Mucosa of descending colon (tissue), 3 donors: ENCODE data around the gene ZFP69B. TPM values are rescaled to one million over a fixed set of nuclear protein-coding genes. Genes with fewer than 3 reads are reported as not detected.

Experiments
- ATAC-seq: fragments of 200-7000 bp; cut with Tn5 transposase; one replicate; pipeline ENCODE4 v1.9.1; 2020; ENCODE audit warnings: mild to moderate bottlenecking, moderate library complexity
- DNase-seq, 3 donors: peaks; one replicate each; pipeline ENCODE4 v3.0.0-alpha.2; 2020
- H3K36me3 ChIP-seq: fragments of 200-600 bp; one replicate; pipeline ENCODE4 v1.8.0; 2021; ENCODE audit warnings: low read depth, mild to moderate bottlenecking
- H3K4me1 ChIP-seq: fragments of 200-600 bp; one replicate; pipeline ENCODE4 v1.8.0; 2021; ENCODE audit warnings: low read depth, mild to moderate bottlenecking
- H3K4me3 ChIP-seq: fragments of 200-600 bp; one replicate; pipeline ENCODE4 v1.8.0; 2021; ENCODE audit warnings: mild to moderate bottlenecking
- H3K9me3 ChIP-seq: fragments of 200-600 bp; one replicate; pipeline ENCODE4 v1.8.0; 2021; ENCODE audit warnings: mild to moderate bottlenecking
- CTCF ChIP-seq: fragments of 200-600 bp; IDR thresholded peaks from one replicate; pipeline ENCODE4 v1.8.0; 2022; ENCODE audit warnings: antibody characterized with exemption, mild to moderate bottlenecking
- intact Hi-C, 2 donors: fragments of 100-400 bp; cut with DNase I in 1 of 2; cut with micrococcal nuclease in 1 of 2; formaldehyde crosslinking; loops; one replicate each; pipeline versions ENCODE4 v1.11.0 to v1.11.1; 2022; cut with DNase I, micrococcal nuclease
- long read RNA-seq, 2 donors: library from polyadenylated mRNA; unstranded; transcript quantifications; one replicate each; pipeline ENCODE4 v2.0.0, GENCODE V29; 2019 to 2021
- total RNA-seq, 3 donors: library from RNA; stranded (reverse); fragmentation: NEBNext Ultra II Directional in 2 of 3; extraction: Animal tissue kit (Norgen Biotek cat#: 25700) in 2 of 3; gene quantifications; one replicate each; pipeline versions ENCODE4 v1.2.1 to v1.2.4, GENCODE V29; 2021 to 2023
- donor health status: DM: no; HTN: no; CAD: no; lungs with moderate emphysema.
- donor health status: DM: no; HTN: no; CAD: no.
- donor health status: DM: no; HTN: yes; CAD: no.

The ZFP69B gene
- 1 to 10 TPM; 1.4 to 2.1 (median 2.1) TPM for total RNA-seq
- long read RNA-seq, donor 1, result 0 reads
- long read RNA-seq, donor 2, result 0 reads

DNA sequence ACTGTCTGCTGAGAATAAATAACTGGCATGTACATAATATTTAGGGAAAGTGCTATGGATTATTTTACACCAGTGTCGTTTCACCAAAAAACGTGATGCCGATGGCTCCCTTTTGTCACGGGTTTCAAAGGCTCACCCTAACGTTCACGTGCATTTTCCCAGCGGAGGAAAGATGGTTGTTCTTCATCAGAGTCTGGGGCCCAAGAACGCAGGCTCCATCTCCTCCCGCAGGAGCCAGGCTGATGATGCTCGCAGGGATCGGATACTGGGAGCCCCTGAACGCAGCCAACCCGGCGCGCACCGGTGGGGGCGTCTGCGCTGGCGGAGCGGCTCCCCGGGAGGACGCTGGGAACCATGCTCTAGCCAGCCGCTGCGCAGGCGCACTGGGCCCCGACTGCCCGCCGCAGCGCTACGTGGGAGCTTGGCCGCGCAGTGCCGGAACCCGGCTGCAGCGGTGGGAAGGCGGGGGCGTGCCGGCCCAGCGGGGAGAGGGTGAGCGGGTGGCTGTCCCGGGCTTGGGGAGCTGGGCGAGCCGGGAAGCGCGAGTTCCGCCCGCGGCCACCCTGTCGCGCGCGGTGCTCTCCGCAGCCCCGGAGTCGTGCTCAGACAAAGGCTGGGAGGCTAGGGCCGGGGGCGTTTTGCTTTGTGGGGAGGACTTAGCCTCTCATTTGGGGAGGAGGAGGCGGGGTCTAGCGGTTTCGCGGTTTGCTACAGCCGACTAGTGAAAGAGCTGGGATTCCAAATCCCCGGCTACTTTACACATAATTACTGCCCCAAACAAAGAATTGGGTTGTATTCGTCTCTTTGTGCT lies at the start of gene ZFP69B:
Gene ZFP69B (plus strand): TSS at position 793 of the 811 bp plus-strand sequence. CDS start 486 bp downstream, outside the sequence.
- Histone ChIP-seq H3K4me1 (peaks cover 5% of the 10 kb centered on the region), H3K36me3 (no peaks in the 10 kb centered on the region), H3K4me3 (peak within 1 kb of the TSS; percentile 18), H3K9me3 (peaks cover 19% of the 10 kb centered on the region)
- ATAC-seq (peak; percentile 99), DNase-seq (peak; percentile 91 to 95 (median 92))
- intact Hi-C loops, result no loop called here
- TF ChIP-seq CTCF, result no peak

DNA sequence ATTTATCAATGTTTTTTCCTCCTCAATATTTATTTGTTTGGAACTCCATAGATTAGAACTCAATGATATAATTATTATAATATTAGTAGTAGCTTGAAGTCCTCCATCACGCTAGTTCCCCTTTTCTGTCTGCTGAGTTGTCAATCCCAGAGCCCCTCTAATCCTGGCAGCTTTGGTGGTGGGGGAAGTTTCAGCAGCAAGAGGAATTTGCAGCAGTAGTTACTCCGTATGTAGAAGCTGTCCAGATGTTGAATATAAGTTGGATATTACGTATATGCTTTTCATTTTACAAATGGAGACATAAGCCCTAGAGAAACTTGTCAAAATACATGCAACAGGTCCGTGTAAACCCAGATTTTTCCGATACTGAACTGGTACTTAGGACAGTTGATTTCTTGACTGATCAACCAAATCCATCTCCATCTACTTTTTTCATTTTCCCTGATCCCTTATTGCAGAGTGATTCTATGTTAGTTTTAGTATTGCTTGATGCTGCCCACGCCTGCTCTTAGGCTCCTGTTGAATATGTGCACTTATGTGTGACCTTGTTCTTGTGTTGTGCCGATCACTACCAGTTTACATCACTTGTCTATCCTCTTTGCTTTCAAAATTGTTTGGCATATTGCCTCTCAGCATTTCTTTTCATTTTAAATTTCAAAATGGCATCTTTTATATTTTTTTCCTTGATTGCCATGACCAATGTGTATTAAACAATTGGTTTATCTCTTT lies 48.6 kb upstream of the ZFP69B start:
- Histone ChIP-seq H3K4me3 (no peak overlapping the region), H3K4me1 (no peaks in the 10 kb centered on the region), H3K9me3 (no peaks in the 10 kb centered on the region), H3K36me3 (no peaks in the 10 kb centered on the region)
- ATAC-seq (peak; percentile 33), DNase-seq (no peak)
- intact Hi-C loops, result loop anchor here (10.0 kb wide), 3 partner anchors 47 to 257 kb away; no protein-coding TSS in a partner anchor
- no peak for TF ChIP-seq CTCF

- DNase-seq (no peak), ATAC-seq (peak; percentile 74)
- Histone ChIP-seq H3K4me3 (no peak overlapping the region), H3K4me1 (no peaks in the 10 kb centered on the region), H3K9me3 (no peaks in the 10 kb centered on the region), H3K36me3 (no peaks in the 10 kb centered on the region)
- TF ChIP-seq CTCF, result peak; percentile 53
- intact Hi-C loops, result loop anchor here (10.0 kb wide), 3 partner anchors 50 to 260 kb away; no protein-coding TSS in a partner anchor
Measured at GRCh38 chr1:40404670-40405462, 45.4 kb upstream of the ZFP69B start.

DNA sequence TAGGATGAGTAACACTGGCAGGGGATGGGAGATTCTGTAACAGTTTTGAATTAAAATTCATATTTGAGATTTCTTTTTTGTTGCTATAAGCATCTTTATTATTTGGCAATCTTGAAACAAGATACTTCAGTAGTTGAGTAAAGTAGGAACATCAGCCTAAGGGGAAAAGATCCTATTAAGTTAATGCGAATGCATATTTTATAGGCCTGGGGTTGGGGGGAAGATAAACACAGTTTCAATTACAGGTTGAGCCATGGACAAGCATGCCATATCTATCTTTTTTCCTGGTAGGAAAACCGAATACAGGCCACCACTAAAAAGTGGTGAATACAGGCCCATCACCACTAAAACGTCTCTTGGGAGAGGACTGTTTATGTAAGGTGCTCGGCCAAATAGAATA lies 44.5 kb upstream of the ZFP69B start:
- Histone ChIP-seq H3K4me1 (no peaks in the 10 kb centered on the region), H3K9me3 (no peaks in the 10 kb centered on the region), H3K36me3 (no peaks in the 10 kb centered on the region), H3K4me3 (no peak overlapping the region)
- intact Hi-C loops, result loop anchor here (10.0 kb wide), 3 partner anchors 51 to 261 kb away; no protein-coding TSS in a partner anchor
- DNase-seq (no peak), ATAC-seq (no peak)
- TF ChIP-seq CTCF, result no peak

- no peak for TF ChIP-seq CTCF
- Histone ChIP-seq H3K4me3 (no peak overlapping the region), H3K36me3 (no peaks in the 10 kb centered on the region), H3K4me1 (no peaks in the 10 kb centered on the region), H3K9me3 (no peaks in the 10 kb centered on the region)
- no peak for ATAC-seq
- no peak for DNase-seq
- intact Hi-C loops, result loop anchor here (10.0 kb wide), 3 partner anchors 53 to 263 kb away; no protein-coding TSS in a partner anchor
Measured at GRCh38 chr1:40407453-40407852, 42.8 kb upstream of the ZFP69B start.
